ENCODE measurements around the gene RASSF8.

GRCh38 chr12:26127404-26127803 is 168.9 kb downstream of the RASSF8 start:
- TF ChIP-seq HMG20B (CRISPR knock-in tag; IDR thresholded peaks at IDR 0.05) (no peak), ZNF3 (CRISPR knock-in tag; IDR thresholded peaks at IDR 0.05) (no peak), CTCF (IDR thresholded peaks at IDR 0.05 in 2 of 3, conservative IDR thresholded peaks at IDR 0.05 in 1 of 3; ENCODE audit: insufficient read depth in 2 of 3, low read depth in 1 of 3, low read length in 3 of 3) (no peak), CHD1 (IDR thresholded peaks at IDR 0.05; ENCODE audit: low read length) (no peak), ESRRA (IDR thresholded peaks at IDR 0.05; ENCODE audit: borderline replicate concordance, low read depth) (no peak), POLR2AphosphoS5 (IDR thresholded peaks at IDR 0.05; ENCODE audit: control insufficient read depth, insufficient read depth, low read depth, low read length) (no peak), FOXP1 (CRISPR knock-in tag; IDR thresholded peaks at IDR 0.05) (no peak), SP1 (CRISPR knock-in tag; IDR thresholded peaks at IDR 0.05) (no peak), RAD21 (CRISPR knock-in tag; conservative IDR thresholded peaks at IDR 0.05 in 1 of 2, IDR thresholded peaks at IDR 0.05 in 1 of 2) (no peak), SPI1 (IDR thresholded peaks at IDR 0.05; ENCODE audit: borderline replicate concordance, low read depth, low read length) (no peak)
